Mesendoderm (in vitro differentiated cells): ENCODE results near the gene MB21D2.

ENCODE experiments used
- DNase-seq: peaks from one replicate; pipeline ENCODE4 v3.0.0; 2013
- H2AK5ac ChIP-seq: 2 replicates; pipeline ENCODE4 v1.6.1; 2013; ENCODE audit warnings: low read length, inconsistent platforms
- H2BK120ac ChIP-seq: 2 replicates; pipeline ENCODE4 v1.6.1; 2013; ENCODE audit warnings: low read depth, mild to moderate bottlenecking, low read length, moderate library complexity, mixed read lengths
- H2BK15ac ChIP-seq: replicated peaks from 2 replicates; pipeline ENCODE4 v1.6.1; 2013; ENCODE audit warnings: low read depth, mild to moderate bottlenecking, moderate library complexity
- H2BK5ac ChIP-seq: 2 replicates; pipeline ENCODE4 v1.6.1; 2013; ENCODE audit warnings: low read length, inconsistent platforms
- H3K18ac ChIP-seq: 2 replicates; pipeline ENCODE4 v1.6.1; 2013; ENCODE audit warnings: mild to moderate bottlenecking, low read length, mixed read lengths
- H3K23ac ChIP-seq: one replicate; pipeline ENCODE4 v1.6.1; 2013; ENCODE audit warnings: low read length
- H3K27ac ChIP-seq: 2 replicates; pipeline ENCODE4 v1.5.1; 2013; ENCODE audit warnings: low read depth, mild to moderate bottlenecking, inconsistent platforms, low read length, moderate library complexity
- H3K27me3 ChIP-seq: 2 replicates; pipeline ENCODE4 v1.6.1; 2013; ENCODE audit warnings: low read length, control low read depth, mild to moderate bottlenecking, inconsistent platforms; ENCODE audit not compliant: insufficient read depth, poor library complexity
- H3K36me3 ChIP-seq: 2 replicates; pipeline ENCODE4 v1.6.1; 2013; ENCODE audit warnings: low read length, inconsistent platforms; ENCODE audit not compliant: control insufficient read depth, insufficient read depth
- H3K4ac ChIP-seq: one replicate; pipeline ENCODE4 v1.6.1; 2013; ENCODE audit warnings: low read depth, mild to moderate bottlenecking, low read length, moderate library complexity
- H3K4me1 ChIP-seq: 2 replicates; pipeline ENCODE4 v1.6.1; 2013; ENCODE audit warnings: low read depth, low read length, inconsistent platforms; ENCODE audit not compliant: control insufficient read depth
- H3K4me2 ChIP-seq: 2 replicates; pipeline ENCODE4 v1.6.1; 2013; ENCODE audit warnings: low read length
- H3K4me3 ChIP-seq: 2 replicates; pipeline ENCODE4 v1.5.1; 2013; ENCODE audit warnings: mild to moderate bottlenecking, low read length
- H3K56ac ChIP-seq: one replicate; pipeline ENCODE4 v1.6.1; 2013; ENCODE audit warnings: low read length
- H3K79me1 ChIP-seq: 2 replicates; pipeline ENCODE4 v1.6.1; 2013; ENCODE audit warnings: low read length, inconsistent platforms
- H3K79me2 ChIP-seq: 2 replicates; pipeline ENCODE4 v1.6.1; 2013; ENCODE audit warnings: mild to moderate bottlenecking, low read length; ENCODE audit not compliant: control insufficient read depth, insufficient read depth
- H3K9ac ChIP-seq: 2 replicates; pipeline ENCODE4 v1.6.1; 2013; ENCODE audit warnings: low read length, inconsistent platforms
- H4K5ac ChIP-seq: one replicate; pipeline ENCODE4 v1.6.1; 2013; ENCODE audit warnings: low read length
- H4K8ac ChIP-seq: one replicate; pipeline ENCODE4 v1.6.1; 2013; ENCODE audit warnings: low read depth, mild to moderate bottlenecking, control low read depth, low read length, moderate library complexity
- WGBS: extraction: QIAGEN DNeasy Blood & Tissue Kit; methylation state at CpG from one replicate; pipeline ENCODE4 v1.1.7; 2013; ENCODE audit warnings: low lambda C conversion rate, missing lambda C conversion rate; ENCODE audit not compliant: insufficient coverage; ENCODE audit errors: extremely low coverage; 5-methylcytosine and 5-hydroxymethylcytosine counted together

MB21D2 gene

GRCh38 chr3:192824313-192824712 lies 93.3 kb downstream of the MB21D2 start:
- Histone ChIP-seq H3K23ac (no peak overlapping the region), H4K5ac (no peak overlapping the region), H3K4me1 (peaks cover 8% of the 10 kb centered on the region), H3K4me2 (no peak overlapping the region), H3K4ac (no peak overlapping the region), H3K79me2 (peaks cover 8% of the 10 kb centered on the region), H2BK15ac (no peak overlapping the region), H3K56ac (no peak overlapping the region), H2AK5ac (no peak overlapping the region), H3K36me3 (no peaks in the 10 kb centered on the region), H3K4me3 (no peak overlapping the region), H3K9ac (no peak overlapping the region), H3K27me3 (no peaks in the 10 kb centered on the region), H2BK5ac (no peak overlapping the region), H3K18ac (no peak overlapping the region), H3K27ac (no peak overlapping the region), H4K8ac (no peak overlapping the region), H2BK120ac (no peak overlapping the region), H3K79me1 (peaks cover 11% of the 10 kb centered on the region)
- no peak for DNase-seq
- WGBS: no CpG with 5 or more reads among the region's 2 CpGs

- Histone ChIP-seq H3K79me1 (peaks cover 7% of the 10 kb centered on the region), H4K5ac (no peak overlapping the region), H4K8ac (no peak overlapping the region), H3K4me1 (peaks cover 11% of the 10 kb centered on the region), H3K79me2 (peaks cover 10% of the 10 kb centered on the region), H2BK15ac (no peak overlapping the region), H3K36me3 (no peaks in the 10 kb centered on the region), H2BK120ac (no peak overlapping the region), H3K4me3 (no peak overlapping the region), H3K56ac (no peak overlapping the region), H3K4me2 (no peak overlapping the region), H2BK5ac (no peak overlapping the region), H3K23ac (no peak overlapping the region), H3K4ac (no peak overlapping the region), H3K27me3 (no peaks in the 10 kb centered on the region), H3K9ac (no peak overlapping the region), H2AK5ac (no peak overlapping the region), H3K27ac (no peak overlapping the region), H3K18ac (no peak overlapping the region)
- WGBS: no CpG with 5 or more reads among the region's 2 CpGs
- DNase-seq: no peak
Measured at GRCh38 chr3:192821161-192821560, 96.5 kb downstream of the MB21D2 start.

GRCh38 chr3:192820161-192820560 lies 97.5 kb downstream of the MB21D2 start:
- Histone ChIP-seq H3K4ac (no peak overlapping the region), H2AK5ac (no peak overlapping the region), H3K56ac (no peak overlapping the region), H3K27me3 (no peaks in the 10 kb centered on the region), H3K4me2 (no peak overlapping the region), H2BK15ac (no peak overlapping the region), H3K4me3 (no peak overlapping the region), H3K36me3 (no peaks in the 10 kb centered on the region), H3K9ac (no peak overlapping the region), H2BK120ac (no peak overlapping the region), H3K18ac (no peak overlapping the region), H4K5ac (no peak overlapping the region), H2BK5ac (no peak overlapping the region), H3K4me1 (peaks cover 11% of the 10 kb centered on the region), H3K79me1 (peaks cover 8% of the 10 kb centered on the region), H3K27ac (no peak overlapping the region), H4K8ac (no peak overlapping the region), H3K23ac (no peak overlapping the region), H3K79me2 (peaks cover 14% of the 10 kb centered on the region)
- no CpG with 5 or more reads among the region's 5 CpGs for WGBS
- no peak for DNase-seq

- peaks cover 9% of the 10 kb centered on the region for H3K79me1 ChIP-seq
Measured at GRCh38 chr3:192819001-192819569, 98.6 kb downstream of the MB21D2 start.

DNA sequence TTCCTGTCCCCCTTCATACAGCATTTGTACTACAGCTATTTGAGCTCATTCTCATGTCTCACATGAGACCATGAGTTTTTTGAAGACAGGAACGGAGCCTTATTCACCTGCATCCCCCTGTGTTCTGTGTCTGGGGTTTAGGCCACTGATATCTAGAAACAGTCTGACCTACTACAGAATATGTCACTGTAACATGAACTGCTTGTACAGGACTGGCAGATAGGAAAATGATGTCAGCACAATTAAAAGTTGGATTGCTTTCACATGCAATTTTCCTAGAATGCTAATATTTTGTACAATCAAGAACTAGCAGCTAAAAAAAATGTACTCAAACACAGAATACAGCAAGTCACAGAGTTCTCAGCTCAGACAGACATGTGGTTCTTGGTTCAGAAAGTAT lies 99.5 kb downstream of the MB21D2 start:
- Histone ChIP-seq H2BK15ac (no peak overlapping the region), H3K4me1 (peaks cover 11% of the 10 kb centered on the region)
- no CpG with 5 or more reads among the region's 1 CpG for WGBS

More at GRCh38 chr3:192819001-192819569, 98.6 kb downstream of the MB21D2 start:
- no peak overlapping the region for H3K4me2 ChIP-seq
- no peak overlapping the region for H2AK5ac ChIP-seq
- H3K79me2 ChIP-seq: peaks cover 16% of the 10 kb centered on the region
- H4K8ac ChIP-seq: no peak overlapping the region
- peak; percentile 84 for DNase-seq
- H2BK5ac ChIP-seq: no peak overlapping the region
- H3K27ac ChIP-seq: no peak overlapping the region
- no peak overlapping the region for H3K9ac ChIP-seq
- H2BK15ac ChIP-seq: no peak overlapping the region
- no peak overlapping the region for H4K5ac ChIP-seq
- no peak overlapping the region for H3K4me3 ChIP-seq
- peak overlapping the region; percentile 76 for H3K18ac ChIP-seq
- no peaks in the 10 kb centered on the region for H3K36me3 ChIP-seq
- H3K27me3 ChIP-seq: no peaks in the 10 kb centered on the region
- no CpG with 5 or more reads among the region's 7 CpGs for WGBS
- H3K4me1 ChIP-seq: peaks cover 11% of the 10 kb centered on the region
- no peak overlapping the region for H3K56ac ChIP-seq
- no peak overlapping the region for H3K23ac ChIP-seq
- peak overlapping the region; percentile 23 for H2BK120ac ChIP-seq
- peak overlapping the region; percentile 24 for H3K4ac ChIP-seq

GRCh38 chr3:192817506-192817905 lies 100.2 kb downstream of the MB21D2 start:
- H4K8ac ChIP-seq: no peak overlapping the region
- no peak overlapping the region for H3K56ac ChIP-seq
- no peak for DNase-seq
- no peak overlapping the region for H3K23ac ChIP-seq
- no peak overlapping the region for H3K4me2 ChIP-seq
- no peak overlapping the region for H2AK5ac ChIP-seq
- H3K79me2 ChIP-seq: peaks cover 13% of the 10 kb centered on the region
- H4K5ac ChIP-seq: no peak overlapping the region
- H3K18ac ChIP-seq: no peak overlapping the region
- H3K36me3 ChIP-seq: no peaks in the 10 kb centered on the region
- no CpG with 5 or more reads among the region's 4 CpGs for WGBS
- H3K4me1 ChIP-seq: peaks cover 8% of the 10 kb centered on the region
- no peak overlapping the region for H3K27ac ChIP-seq
- no peak overlapping the region for H3K9ac ChIP-seq
- H3K27me3 ChIP-seq: no peaks in the 10 kb centered on the region
- H2BK15ac ChIP-seq: no peak overlapping the region
- H3K4ac ChIP-seq: no peak overlapping the region
- no peak overlapping the region for H2BK120ac ChIP-seq
- H2BK5ac ChIP-seq: no peak overlapping the region
- no peak overlapping the region for H3K4me3 ChIP-seq
- peaks cover 7% of the 10 kb centered on the region for H3K79me1 ChIP-seq

More for the DNA sequence above, 99.5 kb downstream of the MB21D2 start:
- Histone ChIP-seq H3K56ac (no peak overlapping the region), H3K9ac (no peak overlapping the region), H3K79me1 (peaks cover 9% of the 10 kb centered on the region), H3K36me3 (no peaks in the 10 kb centered on the region), H3K4me2 (no peak overlapping the region), H3K27ac (no peak overlapping the region), H3K27me3 (no peaks in the 10 kb centered on the region), H2BK5ac (no peak overlapping the region), H4K8ac (no peak overlapping the region), H4K5ac (no peak overlapping the region), H3K23ac (no peak overlapping the region), H2BK120ac (no peak overlapping the region), H3K18ac (peak overlapping the region; percentile 43), H3K4me3 (no peak overlapping the region), H3K79me2 (peaks cover 13% of the 10 kb centered on the region), H2AK5ac (no peak overlapping the region), H3K4ac (no peak overlapping the region)
- no peak for DNase-seq
